HepG2 (cell line): ENCODE data around the gene SLC39A8.
"Not testable (repeated sequence)": the region's sequence is repeated elsewhere in the genome, so short reads cannot be mapped to it uniquely, and the experiment has no call there.

Experiments
- ARNT ChIP-seq: fragments of 450-650 bp; IDR thresholded peaks from 2 replicates; pipeline ENCODE4 v1.6.1; 2017
- CTCF ChIP-seq: sonication (generic); formaldehyde crosslinking; IDR thresholded peaks from 2 replicates; pipeline ENCODE4 v1.5.0; 2020; ENCODE audit warnings: mild to moderate bottlenecking, missing genetic modification reagents, moderate library complexity
- HOXA9 ChIP-seq: sonication (generic); formaldehyde crosslinking; IDR thresholded peaks from 2 replicates; pipeline ENCODE4 v1.8.1; 2022; ENCODE audit warnings: missing genetic modification reagents, mild to moderate bottlenecking, moderate library complexity, borderline replicate concordance
- PAF1 ChIP-seq: IDR thresholded peaks from 2 replicates; pipeline ENCODE4 v1.6.1; 2016; ENCODE audit warnings: missing genetic modification reagents, missing compliant biosample characterization
- REST ChIP-seq, 2 experiments: IDR thresholded peaks; 2 replicates each; pipeline ENCODE4 v1.6.1; 2011 to 2012; ENCODE audit warnings: low read length in 2 of 2, borderline replicate concordance in 1 of 2, low read depth in 1 of 2, mild to moderate bottlenecking in 1 of 2, moderate library complexity in 1 of 2
- ZNF274 ChIP-seq: sonication (generic); formaldehyde crosslinking; IDR thresholded peaks from 2 replicates; pipeline ENCODE4 v1.5.1; 2020; ENCODE audit warnings: mild to moderate bottlenecking, missing genetic modification reagents
- ZNF296 ChIP-seq: sonication (generic); formaldehyde crosslinking; conservative IDR thresholded peaks from 2 replicates; pipeline ENCODE4 v1.5.0; 2020; ENCODE audit warnings: mild to moderate bottlenecking, missing genetic modification reagents
- TF ChIP-seq, protein P1 (sequence below): sonication (generic); formaldehyde crosslinking; IDR thresholded peaks from 2 replicates; pipeline ENCODE4 v1.4.0; 2020; ENCODE audit warnings: missing genetic modification reagents

DNA sequence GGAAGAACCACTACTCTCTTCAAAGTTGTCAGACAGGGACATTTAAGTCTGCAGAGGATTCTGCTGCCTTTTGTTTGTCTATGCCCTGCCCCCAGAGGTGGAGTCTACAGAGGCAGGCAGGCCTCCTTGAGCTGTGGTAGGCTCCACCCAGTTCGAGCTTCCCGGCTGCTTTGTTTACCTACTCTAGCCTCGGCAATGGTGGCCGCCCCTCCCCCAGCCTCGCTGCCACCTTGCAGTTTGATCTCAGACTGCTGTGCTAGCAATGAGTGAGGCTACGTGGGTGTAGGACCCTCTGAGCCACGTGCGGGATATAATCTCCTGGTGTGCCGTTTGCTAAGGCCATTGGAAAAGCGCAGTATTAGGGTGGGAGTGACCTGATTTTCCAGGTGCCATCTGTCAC, 35.0 kb upstream of the SLC39A8 start:
- not testable (repeated sequence) for TF ChIP-seq ZNF296; CTCF; HOXA9 (CRISPR knock-in tag); ZNF274 (CRISPR knock-in tag); PAF1; ARNT; REST (IDR thresholded peaks at IDR 0.05; ENCODE audit: borderline replicate concordance in 1 of 2, low read depth in 1 of 2, low read length in 2 of 2)
- TF ChIP-seq, protein P1, sequence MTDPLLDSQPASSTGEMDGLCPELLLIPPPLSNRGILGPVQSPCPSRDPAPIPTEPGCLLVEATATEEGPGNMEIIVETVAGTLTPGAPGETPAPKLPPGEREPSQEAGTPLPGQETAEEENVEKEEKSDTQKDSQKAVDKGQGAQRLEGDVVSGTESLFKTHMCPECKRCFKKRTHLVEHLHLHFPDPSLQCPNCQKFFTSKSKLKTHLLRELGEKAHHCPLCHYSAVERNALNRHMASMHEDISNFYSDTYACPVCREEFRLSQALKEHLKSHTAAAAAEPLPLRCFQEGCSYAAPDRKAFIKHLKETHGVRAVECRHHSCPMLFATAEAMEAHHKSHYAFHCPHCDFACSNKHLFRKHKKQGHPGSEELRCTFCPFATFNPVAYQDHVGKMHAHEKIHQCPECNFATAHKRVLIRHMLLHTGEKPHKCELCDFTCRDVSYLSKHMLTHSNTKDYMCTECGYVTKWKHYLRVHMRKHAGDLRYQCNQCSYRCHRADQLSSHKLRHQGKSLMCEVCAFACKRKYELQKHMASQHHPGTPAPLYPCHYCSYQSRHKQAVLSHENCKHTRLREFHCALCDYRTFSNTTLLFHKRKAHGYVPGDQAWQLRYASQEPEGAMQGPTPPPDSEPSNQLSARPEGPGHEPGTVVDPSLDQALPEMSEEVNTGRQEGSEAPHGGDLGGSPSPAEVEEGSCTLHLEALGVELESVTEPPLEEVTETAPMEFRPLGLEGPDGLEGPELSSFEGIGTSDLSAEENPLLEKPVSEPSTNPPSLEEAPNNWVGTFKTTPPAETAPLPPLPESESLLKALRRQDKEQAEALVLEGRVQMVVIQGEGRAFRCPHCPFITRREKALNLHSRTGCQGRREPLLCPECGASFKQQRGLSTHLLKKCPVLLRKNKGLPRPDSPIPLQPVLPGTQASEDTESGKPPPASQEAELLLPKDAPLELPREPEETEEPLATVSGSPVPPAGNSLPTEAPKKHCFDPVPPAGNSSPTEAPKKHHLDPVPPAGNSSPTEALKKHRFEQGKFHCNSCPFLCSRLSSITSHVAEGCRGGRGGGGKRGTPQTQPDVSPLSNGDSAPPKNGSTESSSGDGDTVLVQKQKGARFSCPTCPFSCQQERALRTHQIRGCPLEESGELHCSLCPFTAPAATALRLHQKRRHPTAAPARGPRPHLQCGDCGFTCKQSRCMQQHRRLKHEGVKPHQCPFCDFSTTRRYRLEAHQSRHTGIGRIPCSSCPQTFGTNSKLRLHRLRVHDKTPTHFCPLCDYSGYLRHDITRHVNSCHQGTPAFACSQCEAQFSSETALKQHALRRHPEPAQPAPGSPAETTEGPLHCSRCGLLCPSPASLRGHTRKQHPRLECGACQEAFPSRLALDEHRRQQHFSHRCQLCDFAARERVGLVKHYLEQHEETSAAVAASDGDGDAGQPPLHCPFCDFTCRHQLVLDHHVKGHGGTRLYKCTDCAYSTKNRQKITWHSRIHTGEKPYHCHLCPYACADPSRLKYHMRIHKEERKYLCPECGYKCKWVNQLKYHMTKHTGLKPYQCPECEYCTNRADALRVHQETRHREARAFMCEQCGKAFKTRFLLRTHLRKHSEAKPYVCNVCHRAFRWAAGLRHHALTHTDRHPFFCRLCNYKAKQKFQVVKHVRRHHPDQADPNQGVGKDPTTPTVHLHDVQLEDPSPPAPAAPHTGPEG (CRISPR knock-in tag), result not testable (repeated sequence)
